A549 (cell line): ENCODE data around the gene PTTG1IP. TPM values are rescaled to one million over a fixed set of nuclear protein-coding genes. Genes with fewer than 3 reads are reported as not detected.

Experiments
- ATAC-seq, 2 experiments: fragments of 200-7000 bp in 1 of 2; fragments of >200 bp in 1 of 2; cut with Nextera tagmentation in 1 of 2; cut with Tn5 transposase in 1 of 2; 3 replicates each; pipeline versions ENCODE4 v1.8.0 to v1.9.1; 2018 to 2020; ENCODE audit warnings: mild to moderate bottlenecking in 1 of 2, moderate library complexity in 1 of 2
- CTCF ChIA-PET: fragments of 300-600 bp; sonication (Branson Sonifier 250); formaldehyde crosslinking; extraction: SDS; loops from one replicate; lab custom pipeline; 2021; ENCODE audit warnings: antibody characterized with exemption, inconsistent platforms; lab: Yijun Ruan, JAX
- POLR2A ChIA-PET: fragments of 350-600 bp; formaldehyde crosslinking; extraction: SDS; loops from one replicate; lab custom pipeline; 2021; ENCODE audit warnings: antibody characterized with exemption, inconsistent platforms; lab: Yijun Ruan, JAX
- DNase-seq, 2 experiments: peaks; one replicate each; pipeline versions ENCODE4 v3.0.0 to v3.0.0-alpha.2; 2011 to 2016; ENCODE audit warnings: low read depth in 1 of 2, low spot score in 1 of 2
- FAIRE-seq: peaks from 2 replicates; lab custom pipeline; 2011; peaks lifted over from hg19 to GRCh38; lab: Jason Lieb, UNC
- H3K27ac ChIP-seq, 2 experiments: fragments of >200 bp; sonication (Bioruptor Twin); formaldehyde crosslinking; 3 replicates each; pipeline ENCODE4 v1.5.1; 2016 to 2017
- H3K4me1 ChIP-seq: fragments of >200 bp; sonication (Bioruptor Twin); formaldehyde crosslinking; 3 replicates; pipeline ENCODE4 v1.6.1; 2016
- H3K4me2 ChIP-seq: fragments of >200 bp; sonication (Bioruptor Twin); formaldehyde crosslinking; 3 replicates; pipeline ENCODE4 v1.6.1; 2016
- H3K4me3 ChIP-seq: fragments of >200 bp; sonication (Bioruptor Twin); formaldehyde crosslinking; 3 replicates; pipeline ENCODE4 v1.5.1; 2016
- H3K9me3 ChIP-seq: fragments of >200 bp; sonication (Bioruptor Twin); formaldehyde crosslinking; 3 replicates; pipeline ENCODE4 v1.6.1; 2016
- CBX8 ChIP-seq: fragments of 200-600 bp; sonication (generic); IDR thresholded peaks from 2 replicates; pipeline ENCODE4 v1.6.1; 2016
- EHMT2 ChIP-seq: fragments of 200-600 bp; sonication (generic); IDR thresholded peaks from 2 replicates; pipeline ENCODE4 v1.6.1; 2016; ENCODE audit warnings: antibody characterized with exemption, low read depth, mild to moderate bottlenecking, moderate library complexity
- EP300 ChIP-seq, 2 experiments: fragments of >200 bp; sonication (Bioruptor Twin); formaldehyde crosslinking; IDR thresholded peaks; 2 replicates in 1 of 2; 3 replicates in 1 of 2; pipeline ENCODE4 v1.6.1; 2016 to 2017
- FOSL2 ChIP-seq, 2 experiments: fragments of 450-650 bp in 1 of 2; fragments of >200 bp in 1 of 2; sonication (Bioruptor Twin) in 1 of 2; formaldehyde crosslinking; IDR thresholded peaks; 2 replicates each; pipeline versions ENCODE4 v1.5.0 to v1.6.1; 2016 to 2020; ENCODE audit warnings: mild to moderate bottlenecking in 1 of 2, moderate library complexity in 1 of 2
- HDAC2 ChIP-seq: fragments of 200-600 bp; sonication (generic); IDR thresholded peaks from 2 replicates; pipeline ENCODE4 v1.6.1; 2016
- KDM5A ChIP-seq: fragments of 200-600 bp; sonication (generic); IDR thresholded peaks from 2 replicates; pipeline ENCODE4 v1.6.1; 2016; ENCODE audit warnings: antibody characterized with exemption, mild to moderate bottlenecking
- MAFK ChIP-seq: fragments of 450-650 bp; IDR thresholded peaks from 2 replicates; pipeline ENCODE4 v1.6.1; 2014; ENCODE audit not compliant: partially characterized antibody
- NPAS2 ChIP-seq: fragments of 250-450 bp; sonication (Bioruptor Pico); IDR thresholded peaks from 2 replicates; pipeline ENCODE4 v1.8.0; 2022; ENCODE audit warnings: mild to moderate bottlenecking, moderate library complexity, borderline replicate concordance
- PHF8 ChIP-seq: fragments of 200-600 bp; sonication (generic); IDR thresholded peaks from 2 replicates; pipeline ENCODE4 v1.6.1; 2016; ENCODE audit warnings: low read depth, mild to moderate bottlenecking, antibody characterized with exemption, moderate library complexity, borderline replicate concordance
- POLR2AphosphoS2 ChIP-seq: conservative IDR thresholded peaks from 2 replicates; pipeline ENCODE4 v1.6.1; 2012; ENCODE audit warnings: low read length, improper control_type of control experiment, inconsistent platforms
- RAD21 ChIP-seq, 2 experiments: fragments of >200 bp in 1 of 2; sonication (Bioruptor Twin) in 1 of 2; formaldehyde crosslinking in 1 of 2; IDR thresholded peaks in 1 of 2; conservative IDR thresholded peaks in 1 of 2; 2 replicates in 1 of 2; 3 replicates in 1 of 2; pipeline ENCODE4 v1.6.1; 2012 to 2018; ENCODE audit warnings: inconsistent platforms in 1 of 2
- REST ChIP-seq: fragments of 200-600 bp; sonication (generic); IDR thresholded peaks from 2 replicates; pipeline ENCODE4 v1.6.1; 2016; ENCODE audit warnings: antibody characterized with exemption, mild to moderate bottlenecking, moderate library complexity
- TFCP2L1 ChIP-seq: fragments of 250-450 bp; sonication (Bioruptor Pico); IDR thresholded peaks from 2 replicates; pipeline ENCODE4 v1.5.0; 2021; ENCODE audit warnings: mild to moderate bottlenecking
- TP53 ChIP-seq: fragments of 250-450 bp; sonication (Bioruptor Pico); IDR thresholded peaks from 2 replicates; pipeline ENCODE4 v1.5.0; 2021; ENCODE audit warnings: mild to moderate bottlenecking, moderate library complexity
- ZFP36 ChIP-seq: fragments of 450-650 bp; IDR thresholded peaks from 2 replicates; pipeline ENCODE4 v1.6.1; 2014; ENCODE audit warnings: borderline replicate concordance; ENCODE audit not compliant: partially characterized antibody
- ZNF302 ChIP-seq: fragments of 250-450 bp; sonication (Bioruptor Pico); IDR thresholded peaks from 2 replicates; pipeline ENCODE4 v1.9.0; 2021; ENCODE audit warnings: inconsistent platforms, mild to moderate bottlenecking, moderate library complexity
- WGBS: methylation state at CpG from one replicate; pipeline ENCODE4 v1.1.6; 2017; ENCODE audit errors: missing lambda C conversion rate; 5-methylcytosine and 5-hydroxymethylcytosine counted together
- polyA plus RNA-seq, 4 experiments: library from polyadenylated mRNA; depleted of rRNA in 3 of 4; stranded (reverse); fragments of >200 nt; fragmentation: RNase III in 1 of 4; extraction: RNeasy Plus Mini Kit Qiagen cat#74134 plus additional on column Dnase treatment in 1 of 4; gene quantifications; 2 replicates in 3 of 4; 3 replicates in 1 of 4; pipeline ENCODE4 v1.2.3, GENCODE V29; 2011 to 2017
- TF ChIP-seq, protein P1 (sequence below): fragments of 250-450 bp; sonication (Bioruptor Pico); IDR thresholded peaks from 2 replicates; pipeline ENCODE4 v1.5.0; 2020; ENCODE audit warnings: low read depth, mild to moderate bottlenecking, moderate library complexity

The PTTG1IP gene
- polyA plus RNA-seq, 2 of the 4 experiments (the other 2 are of a cell fraction) = 98.7 to 99.4 TPM

DNA sequence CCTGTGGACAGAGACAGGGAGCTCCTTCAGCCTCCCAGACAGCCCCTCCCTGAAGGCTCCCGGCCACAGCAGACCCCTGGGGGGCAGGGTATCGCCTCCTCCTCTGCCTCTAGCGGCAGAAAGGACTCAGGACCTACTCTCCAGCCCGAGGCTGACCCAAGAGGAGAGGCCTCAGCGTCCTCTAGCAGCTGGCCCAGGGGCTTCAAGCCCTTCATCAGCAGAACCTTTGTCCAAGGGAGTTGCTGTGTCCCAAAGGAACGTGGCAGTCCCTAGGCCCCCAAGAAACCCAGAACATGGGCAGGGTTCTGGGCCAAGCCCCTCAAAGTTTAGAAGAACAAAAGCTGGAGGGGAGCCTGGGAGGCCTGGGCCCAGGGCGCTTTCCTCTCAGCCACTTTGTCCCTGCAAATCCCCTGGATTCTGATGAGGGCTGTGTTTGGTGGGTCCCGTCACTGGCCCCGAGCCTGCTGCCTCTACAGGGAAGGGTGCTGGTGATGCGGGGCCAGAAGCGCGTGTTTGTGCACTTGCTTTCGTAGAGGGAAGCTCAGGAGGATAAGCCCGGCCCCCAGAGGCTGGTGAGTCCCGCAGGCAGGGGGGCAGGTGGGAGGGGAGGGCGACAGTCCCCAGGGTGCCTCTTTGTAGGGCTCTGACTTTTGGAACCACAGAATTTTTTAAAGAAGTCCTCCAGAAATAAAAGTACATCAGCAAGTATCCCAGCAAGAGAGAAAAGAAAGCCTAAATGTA is 33.9 kb upstream of the PTTG1IP start:
- ATAC-seq = no peak
- H3K9me3 ChIP-seq = no peaks in the 10 kb centered on the region
- 81% methylated on average over 10 of the region's 16 CpGs for WGBS
- no peak overlapping the region for H3K4me3 ChIP-seq
- POLR2A ChIA-PET = interaction anchor here (0.6 to 1.2 kb wide), 2 partner anchors 34 to 197 kb away, joined by 3 to 8 read pairs; partner anchors contain the start of gene PTTG1IP
- no peak for DNase-seq
- CTCF ChIA-PET = interaction anchor here (0.8 to 3.7 kb wide), 3 partner anchors 9 to 43 kb away, joined by 3 to 24 read pairs (median 3); no protein-coding TSS in a partner anchor
- FAIRE-seq = no peak
- peak overlapping the region in 1 of 2 experiments; percentile 61; a peak in 3 of 6 replicates for H3K27ac ChIP-seq
- no peak for TF ChIP-seq POLR2AphosphoS2
- TF ChIP-seq TP53 = no peak
- TF ChIP-seq EHMT2 = no peak
- no peak for TF ChIP-seq FOSL2 (IDR thresholded peaks at IDR 0.05)
- no peak for TF ChIP-seq FOSL2 (CRISPR knock-in tag; IDR thresholded peaks at IDR 0.05)
- no peak for TF ChIP-seq CBX8
- TF ChIP-seq RAD21 (conservative IDR thresholded peaks at IDR 0.05 in 1 of 2, IDR thresholded peaks at IDR 0.05 in 1 of 2) = no peak
- TF ChIP-seq EP300 (IDR thresholded peaks at IDR 0.05) = no peak
- TF ChIP-seq, protein P1, sequence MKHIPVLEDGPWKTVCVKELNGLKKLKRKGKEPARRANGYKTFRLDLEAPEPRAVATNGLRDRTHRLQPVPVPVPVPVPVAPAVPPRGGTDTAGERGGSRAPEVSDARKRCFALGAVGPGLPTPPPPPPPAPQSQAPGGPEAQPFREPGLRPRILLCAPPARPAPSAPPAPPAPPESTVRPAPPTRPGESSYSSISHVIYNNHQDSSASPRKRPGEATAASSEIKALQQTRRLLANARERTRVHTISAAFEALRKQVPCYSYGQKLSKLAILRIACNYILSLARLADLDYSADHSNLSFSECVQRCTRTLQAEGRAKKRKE (CRISPR knock-in tag) = no peak
- TF ChIP-seq ZNF302 (CRISPR knock-in tag) = no peak
- no peak for TF ChIP-seq KDM5A
- no peak for TF ChIP-seq ZFP36
- no peak overlapping the region for H3K4me2 ChIP-seq
- peaks cover 19% of the 10 kb centered on the region for H3K4me1 ChIP-seq

- peaks cover 2% of the 10 kb centered on the region; the same call in 1 of the 3 replicates for H3K4me1 ChIP-seq
- FAIRE-seq (no peak), ATAC-seq (no peak), DNase-seq (no peak)
- ChIA-PET CTCF (interaction anchor here (1.3 to 3.7 kb wide), 2 partner anchors 12 to 105 kb away, joined by 4 to 24 read pairs; partner anchors contain the start of gene UBE2G2), POLR2A (interaction anchor here (0.6 kb wide), 1 partner anchor 36 kb away, joined by 4 read pairs; no protein-coding TSS in a partner anchor)
- no peak overlapping the region for H3K4me3 ChIP-seq
- H3K4me2 ChIP-seq = no peak overlapping the region
- no peak overlapping the region for H3K27ac ChIP-seq
- WGBS = 72% methylated on average over 4 of the region's 7 CpGs
- TF ChIP-seq REST = no peak
- no peak for TF ChIP-seq HDAC2
- TF ChIP-seq MAFK = no peak
- TF ChIP-seq, protein P1 (CRISPR knock-in tag) = no peak
- no peak for TF ChIP-seq TFCP2L1 (CRISPR knock-in tag)
- TF ChIP-seq NPAS2 = no peak
- TF ChIP-seq POLR2AphosphoS2 = no peak
- TF ChIP-seq PHF8 = no peak
- no peak for TF ChIP-seq RAD21 (conservative IDR thresholded peaks at IDR 0.05 in 1 of 2, IDR thresholded peaks at IDR 0.05 in 1 of 2)
- TF ChIP-seq, all 56 proteins: peak for 0
- no peaks in the 10 kb centered on the region for H3K9me3 ChIP-seq
Observed at GRCh38 chr21:44905728-44906090, 32.2 kb upstream of the PTTG1IP start.
